NOMO-1 treated with DMSO at 0.1 percent for 48 hours (cell line): Measurements from ENCODE around the gene CNTNAP5.

Experiments
- DNase-seq: peaks from one replicate; lab custom pipeline; 2025; ENCODE audit not compliant: unreplicated experiment; lab: John Stamatoyannopoulos, UW

Gene CNTNAP5

DNA sequence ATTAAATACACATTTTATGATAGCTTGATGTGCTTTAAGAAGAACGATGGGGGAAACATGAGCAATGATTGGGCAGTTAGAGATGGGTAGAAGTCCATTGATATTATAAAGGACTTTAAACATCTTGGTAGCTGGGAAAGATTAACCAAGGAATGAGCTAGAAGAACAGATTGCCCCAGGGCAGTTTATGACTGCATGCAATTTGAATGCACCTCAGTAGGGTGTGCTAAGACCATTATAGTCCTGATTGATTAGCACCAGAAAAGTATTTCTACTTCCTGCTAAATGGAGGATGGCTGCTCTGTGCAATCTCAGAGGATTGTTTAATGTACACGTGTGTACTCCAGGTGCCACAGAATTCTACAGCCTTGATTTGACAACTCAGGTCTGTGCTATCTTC is 641.9 kb downstream of the CNTNAP5 start:
- no peak for DNase-seq

DNA sequence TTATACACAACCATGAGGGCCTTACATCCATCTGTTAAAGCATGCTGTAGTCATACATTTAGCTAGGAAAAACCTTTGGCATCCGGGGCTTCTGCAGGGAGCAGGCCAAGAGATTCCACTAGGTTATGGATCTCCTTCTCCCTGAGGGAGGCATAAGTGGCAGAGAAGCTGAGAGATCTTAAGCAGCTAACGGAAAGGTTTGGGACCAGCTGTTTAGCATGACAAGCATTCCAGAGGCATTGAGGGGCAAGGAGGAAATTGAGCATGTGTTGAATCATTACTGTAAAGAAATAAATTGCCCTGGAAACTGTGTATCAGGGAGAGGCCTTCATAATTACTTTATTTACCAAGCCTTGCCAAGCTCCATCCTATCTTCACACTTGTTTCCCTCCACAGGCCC is 643.1 kb downstream of the CNTNAP5 start:
- DNase-seq, result no peak

DNA sequence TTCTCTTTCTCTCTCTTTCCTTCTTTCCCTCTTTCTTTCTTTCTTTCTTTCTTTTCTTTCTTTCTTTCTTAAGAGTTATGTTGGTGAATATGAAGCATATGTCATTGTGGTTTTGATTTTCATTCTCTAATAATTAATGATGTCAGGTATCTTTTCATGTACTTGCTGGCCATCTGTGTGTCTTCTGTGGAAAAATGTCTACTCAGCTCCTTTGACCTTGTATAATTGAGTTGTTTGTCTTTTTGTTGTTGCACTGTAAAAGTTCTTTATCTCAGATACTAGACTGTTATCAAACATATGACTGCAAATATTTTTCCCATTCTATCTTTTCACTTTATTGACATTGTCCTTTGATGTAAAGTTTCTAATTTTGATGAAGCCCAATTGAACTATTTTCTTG is 645.1 kb downstream of the CNTNAP5 start:
- DNase-seq, result no peak

DNA sequence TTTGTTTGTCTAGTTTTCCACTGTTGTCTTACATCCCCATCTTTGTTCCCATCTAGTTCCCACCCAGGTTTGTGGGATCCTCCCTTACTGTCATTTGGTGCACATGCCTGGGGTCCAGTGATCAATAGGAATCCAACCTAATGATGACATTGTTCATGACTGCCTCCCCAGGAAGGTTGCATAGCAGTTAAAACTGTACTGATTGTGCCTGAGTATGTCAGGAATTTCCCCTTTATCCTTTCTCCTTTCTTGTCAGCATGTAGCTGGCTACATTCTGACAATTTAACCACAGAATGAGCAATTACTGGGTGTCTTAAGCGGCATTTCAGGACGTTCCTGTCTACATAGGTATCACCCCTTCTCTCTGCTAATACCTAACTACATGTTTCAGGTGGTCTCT is 653.0 kb downstream of the CNTNAP5 start:
- DNase-seq, result no peak

DNA sequence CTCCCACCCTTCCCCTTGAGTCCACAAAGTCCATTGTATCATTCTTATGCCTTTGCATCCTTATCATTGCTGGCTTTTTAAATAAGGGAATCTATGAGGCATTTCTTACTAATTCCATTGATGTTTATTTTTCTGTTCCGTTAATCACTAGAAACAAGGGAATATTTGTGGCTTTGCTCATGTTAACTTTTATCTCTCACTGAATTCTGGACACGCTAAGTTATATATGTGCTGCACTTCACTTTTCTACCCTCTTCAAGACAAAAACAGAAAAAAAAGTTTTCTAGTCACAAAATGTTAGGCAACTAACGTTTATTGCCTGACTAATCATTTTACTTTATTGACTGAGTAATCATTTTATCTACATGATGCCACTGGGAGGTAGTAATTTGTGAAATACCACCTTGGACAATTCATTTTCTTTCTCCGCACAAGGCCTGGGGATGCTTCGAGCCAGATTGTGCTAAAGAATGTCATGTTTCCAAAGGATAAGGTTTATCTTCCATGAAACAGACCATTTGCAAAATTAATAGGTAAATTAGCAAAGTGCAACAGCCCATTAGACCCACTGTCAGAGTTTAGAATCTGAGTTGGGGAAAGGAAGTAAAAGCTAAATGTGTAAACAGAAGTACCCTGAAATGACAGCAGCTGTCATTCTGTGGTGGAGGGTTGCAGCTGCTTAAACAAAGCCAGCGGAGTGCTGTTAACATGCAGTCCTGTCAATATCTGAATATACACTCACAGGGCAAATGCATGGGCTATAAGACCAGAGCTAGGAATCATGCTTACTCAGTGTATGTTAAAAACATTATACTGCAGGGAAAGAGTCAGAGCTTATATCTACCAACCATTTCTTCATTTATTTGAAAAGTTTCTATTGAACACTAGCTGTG is 658.7 kb downstream of the CNTNAP5 start:
- no peak for DNase-seq

DNA sequence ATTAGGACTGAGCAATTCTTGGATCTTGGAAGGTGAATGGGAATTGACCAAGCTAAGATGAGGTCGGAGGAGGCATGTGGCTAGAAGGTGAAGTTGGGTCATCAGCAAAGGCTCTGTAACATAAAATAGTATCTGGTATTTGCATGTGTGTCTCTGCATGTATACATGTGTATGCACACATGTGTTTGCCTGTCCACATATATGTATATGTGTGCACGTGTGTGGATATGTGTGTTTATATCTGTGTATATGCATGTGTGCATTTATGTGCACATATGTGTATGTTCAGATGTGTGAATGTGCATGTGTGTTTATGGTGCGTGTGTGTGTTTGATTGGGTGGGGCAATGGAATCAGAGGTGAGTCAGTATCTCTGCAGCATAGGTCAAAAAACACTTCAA is 664.3 kb downstream of the CNTNAP5 start:
- no peak for DNase-seq

DNA sequence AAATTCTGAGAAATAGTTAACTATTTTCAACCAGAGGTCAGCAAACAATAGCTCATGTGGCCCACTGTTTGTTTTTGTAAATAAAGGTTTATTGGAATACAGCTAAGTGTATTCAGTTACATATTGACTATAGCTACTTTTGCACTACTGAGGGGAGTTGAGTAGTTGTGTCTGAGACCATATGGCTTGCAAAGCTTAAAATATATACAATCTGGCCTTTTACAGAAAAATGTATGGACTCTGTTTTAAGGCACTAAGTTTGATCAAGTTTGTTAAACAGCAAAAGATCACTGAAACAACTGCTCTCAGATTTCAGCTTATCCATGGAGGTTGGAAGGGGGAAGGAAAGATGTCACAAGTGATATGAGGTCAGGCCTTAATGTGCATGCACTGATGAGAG is 667.1 kb downstream of the CNTNAP5 start:
- DNase-seq, result no peak

DNA sequence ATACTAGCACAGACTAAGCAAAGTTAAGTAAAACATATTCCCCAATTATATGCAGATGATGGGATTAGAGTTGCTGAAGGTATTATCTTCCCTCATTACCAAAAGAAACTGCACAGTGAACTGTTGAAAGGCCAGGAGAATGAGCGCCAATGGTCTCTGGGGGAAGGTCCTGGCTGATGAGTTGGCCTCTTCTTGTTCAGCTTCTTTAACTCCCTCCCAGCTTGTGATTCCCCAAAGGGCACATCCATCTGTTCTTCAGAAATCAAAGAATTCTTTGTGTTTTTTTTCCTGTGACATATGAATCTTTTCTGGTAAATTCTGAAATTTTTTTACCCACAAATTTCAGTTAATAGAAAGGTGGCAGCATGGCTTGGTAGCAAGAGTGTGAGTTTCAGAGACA is 667.6 kb downstream of the CNTNAP5 start:
- no peak for DNase-seq

DNA sequence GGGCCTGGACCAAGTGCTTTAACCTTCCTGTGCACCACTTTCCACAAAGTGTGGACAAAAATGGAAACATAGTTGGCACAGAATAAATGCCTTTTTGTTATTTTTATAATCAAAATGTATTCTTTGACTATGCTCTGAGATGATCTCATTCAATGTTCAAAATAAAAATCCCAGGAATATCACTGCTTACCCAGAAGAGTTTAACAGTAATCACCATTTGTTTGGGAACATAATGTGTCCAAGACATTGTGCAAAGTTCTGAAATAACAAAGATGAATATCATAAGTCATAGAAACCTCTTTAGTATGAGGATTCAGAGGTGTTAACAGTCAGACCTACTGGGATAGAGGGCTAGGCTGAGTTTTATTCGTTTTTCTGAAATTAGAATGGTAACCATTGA is 668.1 kb downstream of the CNTNAP5 start:
- DNase-seq, result no peak

DNA sequence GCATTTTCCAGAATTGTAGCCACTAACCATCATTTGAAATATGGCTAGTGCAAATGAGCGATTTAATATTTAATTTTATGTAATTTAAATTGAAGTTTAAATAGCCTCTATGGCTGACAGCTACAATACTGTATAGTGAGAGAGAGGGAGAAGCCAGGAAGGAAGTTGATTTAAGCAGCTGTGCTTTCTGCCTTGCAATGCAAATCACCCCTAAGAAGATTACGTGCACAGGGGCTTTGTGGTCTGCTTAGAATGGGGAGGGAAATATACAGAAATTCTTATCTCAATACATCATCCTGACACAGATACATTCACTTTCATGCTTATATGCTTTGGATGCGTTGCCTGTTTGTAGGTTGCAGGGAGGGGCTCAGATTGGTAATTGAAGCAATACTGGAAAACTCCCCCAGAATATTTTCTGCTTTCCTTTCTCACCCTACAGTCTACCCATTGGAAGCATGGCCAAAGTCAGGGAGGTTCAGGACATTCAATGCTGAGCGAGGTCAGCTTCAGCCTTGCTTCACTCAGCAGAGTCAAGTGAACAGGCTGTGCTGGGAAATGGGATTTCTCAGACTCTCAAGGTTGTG is 674.0 kb downstream of the CNTNAP5 start:
- no peak for DNase-seq

DNA sequence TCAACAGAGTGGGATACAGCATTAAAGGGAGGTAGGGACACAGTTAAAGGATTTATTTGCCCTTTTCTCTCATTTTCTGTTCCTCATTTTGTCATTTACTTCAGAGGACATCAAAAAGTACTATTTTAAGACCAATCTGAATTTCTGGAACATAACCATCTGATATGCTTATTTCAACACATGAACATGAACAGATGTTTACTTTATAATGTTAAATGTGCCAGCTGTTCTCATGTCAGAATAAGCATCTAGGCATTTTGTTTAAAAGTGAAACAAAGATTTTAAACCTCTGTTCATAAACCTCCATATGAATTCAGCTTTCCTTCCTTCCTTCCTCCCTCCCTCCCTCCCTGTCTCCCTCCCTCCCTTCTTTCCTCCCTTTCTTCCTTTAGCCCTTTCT is 677.7 kb downstream of the CNTNAP5 start:
- no peak for DNase-seq

DNA sequence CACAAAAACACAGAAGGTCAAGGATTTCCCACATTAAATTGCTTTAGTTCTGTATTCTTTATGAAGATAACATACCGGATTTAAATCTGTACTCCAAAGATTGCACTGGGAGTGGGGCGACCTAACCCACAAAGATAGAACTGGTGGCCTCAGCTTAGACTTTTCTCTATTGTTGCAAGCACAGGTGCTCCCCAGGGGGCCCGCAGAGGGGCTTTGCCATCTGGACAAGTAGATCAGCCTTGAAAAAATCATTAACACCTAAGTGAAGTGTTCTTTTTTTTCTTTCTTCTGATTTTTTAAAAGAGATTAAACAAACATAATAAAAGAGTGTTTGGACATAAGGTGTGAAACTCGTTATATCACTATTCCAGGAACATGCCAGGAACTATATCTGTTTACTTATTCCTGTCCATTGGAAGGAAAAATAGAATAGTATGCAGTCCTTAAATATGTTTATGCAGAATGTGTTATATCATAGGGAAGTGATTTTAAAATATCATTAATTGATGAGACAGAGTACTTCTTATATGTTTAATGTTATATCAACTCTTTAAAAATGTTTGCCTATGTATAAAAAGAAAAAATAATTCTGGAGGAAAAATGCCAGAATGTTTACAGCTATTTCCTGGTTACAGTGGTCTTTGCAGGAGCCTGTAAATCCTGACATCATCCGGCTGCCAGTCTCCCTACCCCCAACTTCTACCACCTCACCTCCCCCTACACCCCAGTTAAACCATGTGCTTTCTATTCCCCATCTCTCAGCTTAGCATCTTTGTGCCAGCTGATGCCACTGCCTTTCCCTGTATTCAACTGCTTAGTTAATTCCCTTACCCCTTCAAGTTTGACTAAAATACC is 679.2 kb downstream of the CNTNAP5 start:
- DNase-seq, result no peak

DNA sequence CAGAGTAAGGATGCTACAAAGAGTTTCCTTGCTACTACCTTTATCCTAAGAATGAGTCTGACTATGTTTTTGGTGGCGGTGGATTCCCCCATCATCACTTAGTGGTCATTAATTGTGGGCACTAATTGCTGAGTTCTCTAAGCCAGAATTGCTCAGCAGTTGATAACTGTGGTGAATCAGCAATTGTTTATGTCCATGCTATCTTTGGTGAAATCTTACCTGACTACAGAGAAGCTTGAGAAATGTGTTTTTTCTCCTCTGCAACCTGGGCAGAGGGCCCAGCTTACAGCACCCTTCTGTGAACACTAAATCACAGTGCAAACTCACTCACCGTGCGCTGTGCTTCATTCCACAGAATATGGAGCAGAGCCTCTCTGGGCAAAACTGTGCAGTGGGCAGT is 683.6 kb downstream of the CNTNAP5 start:
- no peak for DNase-seq

DNA sequence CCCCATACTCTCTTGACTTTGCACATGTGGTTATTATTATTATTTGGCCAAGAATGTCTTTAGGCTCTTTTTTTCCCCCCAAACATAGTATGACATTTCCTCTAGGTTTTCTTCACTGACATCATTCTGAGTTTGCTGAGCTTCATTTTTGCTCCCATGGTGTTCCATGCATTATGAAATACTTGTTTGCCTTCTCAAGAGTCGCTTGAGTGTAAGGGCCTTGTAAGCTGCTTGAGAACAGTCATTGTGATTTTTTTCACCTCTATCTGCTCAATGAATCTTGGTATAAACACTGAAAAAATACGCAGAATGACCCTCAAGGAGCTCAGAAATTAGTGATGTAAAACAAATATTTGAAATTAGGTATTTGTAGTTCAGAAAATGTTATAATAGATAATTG is 688.9 kb downstream of the CNTNAP5 start:
- DNase-seq, result no peak

DNA sequence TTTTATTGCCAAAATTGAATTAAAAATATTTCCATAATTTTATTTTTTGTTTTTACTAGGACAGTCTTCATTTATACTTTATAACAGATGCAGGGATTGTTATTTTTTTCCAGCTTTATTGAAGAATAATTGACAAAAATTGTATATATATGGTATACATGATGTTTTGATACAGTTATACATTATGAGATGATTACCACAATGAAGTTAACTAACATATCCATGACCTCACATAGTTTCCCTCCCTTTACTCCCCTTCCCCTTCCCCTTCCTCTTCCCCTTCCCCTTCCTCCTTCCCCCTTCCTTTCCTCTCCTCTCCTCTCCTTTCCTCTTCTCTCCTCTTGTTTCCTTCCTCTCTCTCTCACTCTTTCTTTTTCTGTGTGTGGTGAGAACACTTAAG is 700.1 kb downstream of the CNTNAP5 start:
- no peak for DNase-seq

DNA sequence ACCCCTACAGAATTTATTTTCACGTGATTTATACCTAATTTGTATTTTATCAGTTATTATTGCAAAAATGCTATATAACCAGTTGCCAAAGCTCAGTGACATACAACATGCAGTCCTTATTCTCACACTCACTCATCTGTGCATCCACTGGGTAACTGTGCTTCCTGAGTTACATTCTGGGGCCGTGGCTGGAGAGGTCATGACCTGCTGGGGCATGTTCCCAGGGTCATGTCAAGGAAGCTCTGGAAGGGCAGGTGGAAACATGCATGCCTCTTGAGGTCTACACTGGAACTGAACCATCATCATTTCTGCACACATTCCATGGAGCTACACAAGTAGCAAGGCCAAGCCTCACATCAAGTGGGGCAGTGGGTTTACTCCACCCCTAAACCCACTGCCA is 715.5 kb downstream of the CNTNAP5 start:
- DNase-seq, result no peak

DNA sequence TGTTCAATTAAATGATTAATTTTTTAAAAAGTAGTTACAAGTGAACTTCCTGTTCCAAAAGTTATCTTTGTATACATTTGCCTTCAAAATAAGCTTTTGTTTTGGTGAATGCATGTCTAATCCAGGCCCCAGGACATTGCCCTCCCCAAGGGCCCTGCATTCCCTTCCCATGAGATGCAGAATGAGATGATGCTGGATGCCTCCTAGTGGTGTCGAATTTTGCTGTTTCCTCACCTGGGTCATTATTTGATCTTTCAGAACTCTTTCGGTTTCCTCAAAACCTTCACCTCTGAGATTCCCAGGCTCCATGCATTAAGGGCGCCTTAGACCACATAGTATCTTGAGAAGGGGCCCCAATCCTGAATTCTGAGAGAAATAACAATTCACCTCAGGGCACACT is 728.8 kb downstream of the CNTNAP5 start:
- DNase-seq, result no peak

DNA sequence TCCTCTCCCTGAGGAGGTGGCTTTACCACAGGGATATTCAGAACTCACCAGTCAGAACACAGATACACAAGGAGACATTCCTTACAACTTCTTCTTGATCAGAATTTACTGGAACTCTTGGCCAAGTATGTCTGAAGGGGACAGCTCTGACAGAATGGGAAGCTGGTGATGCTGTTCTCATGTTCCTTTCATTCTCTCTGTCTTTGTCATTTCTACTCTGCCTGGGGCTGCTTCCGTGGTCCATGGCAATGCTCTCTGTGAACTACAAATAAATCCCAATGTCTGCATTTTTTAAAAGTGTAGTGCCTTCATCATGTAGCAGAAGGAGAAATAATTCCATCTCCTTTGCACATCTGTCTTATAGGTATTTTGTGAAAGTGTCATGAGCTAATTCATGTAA is 730.3 kb downstream of the CNTNAP5 start:
- DNase-seq, result no peak

DNA sequence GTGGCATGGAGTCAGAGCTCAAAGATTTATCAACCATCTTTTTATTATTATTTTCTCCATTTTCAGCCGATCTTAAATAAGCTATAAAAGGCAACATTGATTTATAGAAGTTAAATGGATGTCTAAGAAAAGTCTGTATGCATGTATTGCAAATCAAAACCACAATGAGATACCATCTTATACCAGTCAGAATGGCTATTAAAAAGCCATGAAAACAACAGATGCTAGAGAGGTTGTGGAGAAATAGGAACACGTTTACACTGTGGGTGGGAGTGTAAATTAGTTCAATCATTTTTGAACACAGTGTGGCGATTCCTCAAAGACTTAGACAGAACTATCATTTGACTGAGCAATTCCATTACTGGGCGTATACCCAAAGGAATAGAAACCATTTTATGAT is 731.0 kb downstream of the CNTNAP5 start:
- no peak for DNase-seq

DNA sequence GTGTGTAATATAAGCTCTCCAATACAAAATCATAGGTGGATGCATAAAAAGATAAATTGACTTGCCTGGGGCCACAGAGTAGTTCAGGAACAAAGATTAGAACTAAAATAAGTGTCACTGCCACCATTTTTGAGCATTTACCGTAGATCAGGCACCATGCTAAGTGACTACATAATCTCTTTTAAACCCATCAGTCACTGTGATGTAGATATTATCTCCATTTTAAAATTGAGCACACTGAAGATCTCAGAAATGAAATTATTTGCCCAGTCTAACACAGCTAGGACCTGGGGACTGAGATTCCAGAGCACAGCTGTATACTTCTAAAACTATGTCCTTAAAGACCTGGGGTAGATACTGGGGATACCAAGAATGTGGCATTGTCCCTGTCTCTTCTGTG is 737.3 kb downstream of the CNTNAP5 start:
- no peak for DNase-seq

DNA sequence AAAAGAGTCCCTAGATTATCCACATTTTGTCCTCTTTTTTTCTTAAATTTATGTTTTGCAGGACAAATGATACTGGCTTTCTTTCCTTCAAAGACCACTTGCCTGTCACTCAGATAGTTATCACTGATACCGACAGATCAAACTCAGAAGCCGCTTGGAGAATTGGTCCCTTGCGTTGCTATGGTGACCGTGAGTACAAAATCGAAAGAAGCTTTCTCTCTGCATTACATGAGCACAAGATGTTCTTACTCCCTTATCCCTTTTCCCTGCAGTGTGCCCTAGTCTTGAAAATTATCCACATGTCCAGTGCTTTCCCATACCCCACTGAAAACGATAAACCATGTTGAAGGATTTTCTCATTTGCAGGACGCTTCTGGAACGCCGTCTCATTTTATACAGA is 738.5 kb downstream of the CNTNAP5 start:
- no peak for DNase-seq

DNA sequence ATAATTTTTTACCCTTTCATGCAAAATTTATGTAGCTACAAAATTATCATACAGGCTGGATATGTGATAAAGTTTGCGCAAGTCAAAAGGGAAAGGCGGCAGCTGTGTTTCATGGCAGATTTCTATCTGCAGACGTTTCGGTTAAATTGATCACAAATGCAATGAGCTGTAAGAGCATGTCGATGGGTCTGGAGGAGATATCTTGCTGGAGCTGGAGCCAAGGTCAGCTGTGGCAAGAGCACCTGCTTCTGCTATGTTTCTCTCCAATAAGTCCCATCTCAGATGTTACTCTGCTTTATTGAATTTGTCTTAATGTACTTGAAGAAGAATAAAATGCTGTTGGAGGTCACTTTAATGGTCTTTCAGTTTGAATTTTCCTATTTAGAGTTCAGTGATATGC is 749.7 kb downstream of the CNTNAP5 start:
- no peak for DNase-seq
